Liver (tissue), 3 donors: ENCODE measurements around the gene C20orf173.

Source experiments
- CTCF ChIP-seq: fragments of 150-350 bp; IDR thresholded peaks from 2 replicates; pipeline ENCODE4 v1.5.1; 2017; ENCODE audit warnings: improper control_type of control experiment, low read depth, low read length; ENCODE audit not compliant: missing input control
- JUND ChIP-seq, 2 donors: IDR thresholded peaks; 2 replicates each; pipeline ENCODE4 v1.6.1; 2016; ENCODE audit warnings: antibody characterized with exemption in 2 of 2
- TAF1 ChIP-seq: conservative IDR thresholded peaks from 2 replicates; pipeline ENCODE4 v1.6.1; 2016; ENCODE audit warnings: antibody characterized with exemption, mild to moderate bottlenecking
- donor health status: healthy.
- donor health status: healthy.

- TF ChIP-seq CTCF (peak; percentile 54), JUND (IDR thresholded peaks at IDR 0.05) (no peak), TAF1 (no peak)
Measured at GRCh38 chr20:35511814-35512420, 17.5 kb downstream of the C20orf173 start.
